Eye (tissue), 1 donor: Measurements from ENCODE around the gene SHROOM1.
A peak's percentile ranks its signal among the peaks of the same experiment; 100 is the strongest.

Experiments used
- DNase-seq: peaks from one replicate; pipeline ENCODE4 v3.0.0-alpha.2; 2015

The SHROOM1 gene

DNA sequence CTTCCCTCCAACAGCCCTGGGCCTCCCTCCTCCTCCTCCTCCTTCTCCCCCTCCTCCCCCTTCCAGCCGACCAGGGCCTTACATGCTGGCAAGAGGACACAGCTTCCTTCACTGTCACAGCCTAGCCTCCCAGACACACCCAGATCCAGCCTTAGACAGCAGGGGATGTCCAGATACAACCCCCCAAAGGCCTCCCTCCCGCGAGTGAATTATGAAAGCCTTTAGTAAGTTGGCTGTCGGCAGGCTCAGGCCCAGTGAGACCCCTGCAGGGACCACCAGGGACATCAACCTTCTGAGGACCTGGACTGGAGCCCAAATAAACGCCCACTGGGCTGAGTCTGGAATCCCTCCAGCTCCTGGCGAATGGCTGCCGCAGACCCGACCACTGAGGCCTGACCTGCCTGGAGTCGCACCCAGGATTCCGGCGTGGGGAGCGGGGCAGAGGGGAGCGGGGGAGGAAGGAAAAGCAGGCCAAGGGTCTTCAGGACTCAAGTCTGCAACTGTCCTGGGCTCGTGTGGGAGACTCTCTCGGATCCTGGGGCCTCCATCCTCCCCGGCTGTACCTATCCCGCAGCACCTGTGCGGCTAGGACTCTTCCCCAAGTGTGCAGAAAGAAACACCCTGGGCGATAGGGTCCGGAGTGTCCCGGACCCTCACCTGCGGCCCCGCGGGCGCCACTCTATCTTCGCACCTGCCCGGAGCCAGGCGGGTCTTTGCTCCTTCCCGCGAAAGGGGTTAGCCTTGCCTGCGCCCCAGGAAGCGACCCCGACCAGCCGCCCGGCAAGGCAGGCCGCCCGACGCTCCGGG is 54.1 kb downstream of the SHROOM1 start:
- peak; percentile 78 for DNase-seq

DNA sequence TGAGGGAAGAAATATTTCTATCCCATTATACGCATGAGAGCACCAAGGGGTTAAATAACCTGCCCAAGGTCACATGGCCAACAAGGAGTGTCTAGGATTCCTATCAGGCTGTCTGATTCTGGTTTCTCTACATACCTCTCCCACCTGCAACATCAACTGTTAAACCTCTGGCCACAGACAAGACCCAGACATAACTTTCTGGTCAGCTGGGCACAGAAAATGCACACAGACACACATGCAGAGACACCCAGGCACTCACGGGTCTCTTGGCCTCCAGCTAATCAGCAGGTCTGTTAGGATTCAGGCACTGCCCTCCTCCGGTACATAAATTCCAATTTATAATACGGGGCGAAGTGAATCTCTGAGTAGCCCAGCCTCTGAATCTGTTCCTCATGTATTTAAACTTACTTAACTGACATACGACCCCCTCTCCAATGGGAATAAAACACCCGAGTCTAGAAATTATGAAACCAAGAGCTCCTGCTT is 54.9 kb downstream of the SHROOM1 start:
- peak; percentile 39 for DNase-seq

DNA sequence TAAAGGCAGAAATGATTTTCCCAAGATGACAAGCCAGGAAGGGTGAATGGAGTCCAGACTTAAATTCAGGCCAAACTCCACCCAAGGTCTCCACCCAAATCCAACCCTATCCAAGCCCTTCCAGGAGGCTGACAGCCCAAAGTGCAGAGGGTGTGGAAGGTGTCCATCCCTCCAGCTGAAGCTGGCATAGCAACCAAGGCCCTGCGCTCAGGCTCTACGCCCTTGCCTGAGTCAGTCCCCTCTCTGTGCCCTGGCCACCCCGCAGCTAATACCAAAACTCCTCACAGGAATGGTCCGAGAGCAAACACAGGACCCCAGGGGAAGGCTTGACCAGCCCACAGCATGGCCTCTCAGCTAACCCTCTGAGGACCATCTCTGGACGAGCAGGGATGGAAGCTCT is 55.6 kb downstream of the SHROOM1 start:
- no peak for DNase-seq

DNA sequence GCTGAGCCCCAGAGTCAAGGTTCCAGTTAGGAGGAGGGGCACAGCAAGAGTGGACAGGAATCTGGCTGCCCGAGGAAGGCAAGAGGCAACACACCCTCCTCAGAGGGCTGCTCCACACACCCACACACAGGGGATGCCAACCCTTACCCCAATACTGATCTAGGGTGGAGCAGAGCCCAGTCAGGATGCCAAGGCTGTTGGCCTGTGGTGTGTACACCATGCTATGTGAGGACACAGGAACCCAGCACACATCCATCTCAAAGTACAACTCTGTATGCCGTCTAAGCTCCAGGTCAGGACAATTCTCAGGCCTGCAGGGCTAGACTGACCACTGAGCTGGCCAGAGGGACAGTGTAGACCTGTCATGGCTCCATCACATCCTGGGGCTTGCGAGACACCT is 56.0 kb downstream of the SHROOM1 start:
- DNase-seq, result no peak

DNA sequence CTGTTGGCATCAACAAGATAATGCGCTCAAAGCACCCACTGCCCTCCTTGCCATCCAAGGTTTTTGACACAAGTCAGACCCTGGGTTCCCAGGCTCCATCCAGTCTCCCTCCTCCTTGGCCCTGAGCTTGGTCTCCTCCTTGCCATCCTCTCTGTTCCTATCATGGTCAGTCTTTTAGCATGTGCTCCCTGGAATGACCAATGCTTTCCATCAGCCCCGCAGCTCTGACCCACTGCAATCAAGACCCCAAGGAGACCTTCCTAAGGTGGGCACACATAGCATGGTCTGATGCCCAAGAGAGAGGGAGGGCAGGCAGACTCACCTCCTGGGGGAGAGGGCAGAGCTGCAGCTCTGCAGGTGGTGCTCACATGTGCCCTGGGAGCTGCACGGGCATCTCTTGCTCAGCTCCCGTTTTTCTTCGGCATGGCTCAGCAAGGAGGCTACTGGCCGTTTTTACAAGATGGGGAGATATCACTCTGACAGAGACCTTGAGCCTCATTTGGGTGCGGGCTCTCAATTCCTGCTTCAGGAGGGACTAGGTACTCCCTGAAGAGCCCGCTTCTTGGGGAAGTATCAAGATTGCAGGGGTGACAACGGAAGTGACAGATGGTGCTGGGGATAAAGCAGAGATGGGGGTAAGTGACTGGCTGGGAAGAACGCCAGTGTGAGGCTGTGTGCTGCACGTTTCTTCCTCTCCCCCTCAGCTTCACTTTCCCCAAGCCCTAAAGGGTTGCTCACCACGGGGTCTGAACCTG is 56.7 kb downstream of the SHROOM1 start:
- DNase-seq, result no peak

DNA sequence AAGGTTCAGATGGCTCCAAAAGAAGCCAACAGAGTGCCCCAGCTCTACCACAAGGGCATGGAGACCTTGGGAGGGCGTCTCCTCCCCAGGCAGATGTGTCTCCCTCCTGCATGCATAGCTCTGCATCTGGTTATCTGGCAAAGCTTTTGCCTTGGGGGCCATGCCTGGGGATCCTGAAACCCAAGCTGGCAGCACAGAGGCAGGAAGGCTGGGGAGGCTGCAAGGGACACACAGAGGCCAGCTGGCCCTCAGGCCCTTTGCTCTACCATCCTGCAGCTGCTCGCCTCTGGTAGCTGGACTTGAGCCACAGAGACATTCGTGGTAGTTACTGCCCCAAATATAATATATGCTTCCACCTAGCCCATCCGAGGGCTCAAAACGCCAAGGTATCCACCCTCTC is 57.3 kb downstream of the SHROOM1 start:
- DNase-seq, result no peak

DNA sequence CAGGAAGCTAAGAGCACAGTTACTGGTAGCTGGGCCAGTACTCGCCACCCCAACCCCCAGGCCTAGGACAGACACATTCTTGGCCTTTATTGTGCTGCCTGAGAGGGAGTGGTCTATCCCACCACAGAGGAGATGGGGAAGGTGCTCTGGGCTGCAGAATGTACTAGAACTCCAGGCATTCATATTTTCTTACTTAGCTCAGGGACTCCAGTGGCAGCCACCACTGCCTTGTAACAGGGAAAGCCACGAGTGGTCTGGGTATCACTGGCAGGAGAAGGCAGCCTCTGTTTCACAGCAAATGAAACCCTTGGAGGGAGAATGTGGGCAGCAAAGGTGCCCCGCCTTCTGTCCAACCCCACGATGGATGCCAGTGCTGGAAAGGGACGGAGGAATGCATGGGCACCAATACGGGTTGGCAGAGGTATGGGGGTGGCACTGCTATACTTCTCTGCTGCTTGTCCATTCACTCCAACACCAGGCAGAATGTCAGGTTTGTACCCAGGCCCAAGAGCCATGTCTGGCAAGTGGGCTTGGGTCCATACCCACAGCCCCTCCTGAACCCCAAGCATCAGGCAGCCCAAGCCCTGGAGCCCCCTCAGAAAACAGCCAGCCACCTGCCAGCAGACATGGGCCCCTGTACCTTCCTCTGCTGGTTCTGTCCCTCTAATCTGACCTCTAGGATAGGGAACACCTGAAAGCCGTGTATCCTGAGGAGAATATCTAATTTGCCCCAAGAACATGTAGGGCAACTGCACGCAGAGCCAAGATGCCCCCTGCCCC is 58.0 kb downstream of the SHROOM1 start:
- no peak for DNase-seq
